Osteoblast (primary cell): ENCODE data around the gene IFT52. TPM values are rescaled to one million over a fixed set of nuclear protein-coding genes. Genes with fewer than 3 reads are reported as not detected.

ENCODE experiments used
- DNase-seq: peaks from one replicate; pipeline ENCODE4 v3.0.0; 2011; ENCODE audit warnings: low spot score, mixed read lengths; ENCODE audit not compliant: insufficient read length; ENCODE audit errors: missing footprints
- H2AFZ ChIP-seq: 2 replicates; pipeline ENCODE4 v1.6.0; 2011; ENCODE audit warnings: mild to moderate bottlenecking, low read length
- H3K27ac ChIP-seq: 2 replicates; pipeline ENCODE4 v1.5.1; 2011; ENCODE audit warnings: mild to moderate bottlenecking, low read depth, low read length, moderate library complexity
- H3K27me3 ChIP-seq: 2 replicates; pipeline ENCODE4 v1.6.0; 2012; ENCODE audit warnings: mild to moderate bottlenecking, control low read depth, inconsistent platforms, low read length, moderate library complexity; ENCODE audit not compliant: insufficient read depth
- H3K36me3 ChIP-seq: 2 replicates; pipeline ENCODE4 v1.5.1; 2011; ENCODE audit warnings: mild to moderate bottlenecking, low read length, control low read depth, moderate library complexity; ENCODE audit not compliant: insufficient read depth
- H3K4me1 ChIP-seq: 2 replicates; pipeline ENCODE4 v1.5.1; 2011; ENCODE audit warnings: mild to moderate bottlenecking, low read length, control low read depth, moderate library complexity; ENCODE audit not compliant: insufficient read depth
- H3K4me2 ChIP-seq: 2 replicates; pipeline ENCODE4 v1.6.0; 2011; ENCODE audit warnings: mild to moderate bottlenecking, low read length; ENCODE audit not compliant: insufficient read depth
- H3K4me3 ChIP-seq: fragments of 200-600 bp; sonication (generic); 3 replicates; pipeline ENCODE4 v1.5.1; 2012; ENCODE audit warnings: mild to moderate bottlenecking, low read length, inconsistent platforms; ENCODE audit not compliant: insufficient read depth
- H3K79me2 ChIP-seq: 2 replicates; pipeline ENCODE4 v1.6.0; 2012; ENCODE audit warnings: mild to moderate bottlenecking, low read length, control low read depth, inconsistent platforms; ENCODE audit not compliant: insufficient read depth
- H3K9me3 ChIP-seq: 2 replicates; pipeline ENCODE4 v1.5.1; 2011; ENCODE audit warnings: low read depth, low read length, control low read depth
- H4K20me1 ChIP-seq: 2 replicates; pipeline ENCODE4 v1.6.0; 2012; ENCODE audit warnings: mild to moderate bottlenecking, low read length, control low read depth; ENCODE audit not compliant: insufficient read depth
- total RNA-seq: library from RNA; depleted of rRNA; stranded (reverse); fragments of >200 nt; gene quantifications from 2 replicates; pipeline ENCODE4 v1.2.3, GENCODE V29; 2012
- TF ChIP-seq, protein P1 (sequence below): IDR thresholded peaks from 2 replicates; pipeline ENCODE4 v1.5.1; 2011; ENCODE audit warnings: mild to moderate bottlenecking, low read depth, low read length, moderate library complexity; ENCODE audit errors: extremely low read depth

The IFT52 gene
- total RNA-seq, 1 donor, result 63.0 TPM

DNA sequence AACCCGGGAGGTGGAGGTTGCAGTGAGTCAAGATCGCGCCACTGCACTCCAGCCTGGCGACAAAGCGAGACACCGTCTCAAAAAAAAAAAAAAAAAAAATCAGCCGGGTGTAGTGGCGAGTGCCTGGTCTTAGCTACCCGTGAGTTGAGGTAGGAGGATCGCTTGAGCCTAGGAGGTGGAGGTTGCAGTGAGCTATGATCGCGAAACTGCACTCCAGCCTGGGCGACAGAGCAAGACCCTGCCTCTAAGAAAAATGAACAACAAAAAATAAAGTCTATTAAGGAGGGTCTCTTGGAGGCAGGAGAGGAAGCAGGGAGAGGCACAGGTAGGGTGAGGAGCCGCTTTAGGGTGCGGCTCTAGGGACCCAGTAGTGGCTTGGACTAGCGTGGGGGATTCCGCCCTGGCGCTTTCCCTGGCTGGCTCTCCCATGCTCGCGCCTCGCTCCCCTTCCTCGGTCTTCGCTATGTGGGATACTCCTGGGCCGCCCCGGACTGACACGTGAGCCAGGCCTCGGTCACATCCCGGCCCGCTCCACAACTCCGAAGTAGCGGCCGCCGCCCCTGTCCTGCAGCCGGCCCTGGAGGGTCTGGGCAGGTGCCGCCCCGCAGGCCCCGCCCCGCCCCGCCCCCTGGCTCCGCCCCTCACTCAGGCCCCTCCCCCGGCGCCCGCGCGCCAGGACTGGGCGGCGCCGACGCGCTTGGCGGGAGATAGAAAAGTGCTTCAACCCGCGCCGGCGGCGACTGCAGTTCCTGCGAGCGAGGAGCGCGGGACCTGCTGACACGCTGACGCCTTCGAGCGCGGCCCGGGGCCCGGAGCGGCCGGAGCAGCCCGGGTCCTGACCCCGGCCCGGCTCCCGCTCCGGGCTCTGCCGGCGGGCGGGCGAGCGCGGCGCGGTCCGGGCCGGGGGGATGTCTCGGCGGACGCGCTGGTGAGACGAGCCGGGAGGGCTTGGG, 75.9 kb downstream of the IFT52 start, which contains the start of gene MYBL2:
Gene MYBL2, plus strand, starts transcription at position 739 of the 953 bp plus-strand sequence. Its CDS starts 170 bp downstream, at position 909.
- peak; percentile 94 for DNase-seq
- H3K4me2 ChIP-seq, result peak within 1 kb of the TSS; percentile 80
- peak within 1 kb of the TSS; percentile 75 for H2AFZ ChIP-seq
- H3K4me1 ChIP-seq, result peaks cover 10% of the 10 kb centered on the region
- no peaks in the 10 kb centered on the region for H4K20me1 ChIP-seq
- no peaks in the 10 kb centered on the region for H3K27me3 ChIP-seq
- H3K27ac ChIP-seq, result no peak within 1 kb of the TSS
- H3K9me3 ChIP-seq, result no peaks in the 10 kb centered on the region
- TF ChIP-seq, protein P1, sequence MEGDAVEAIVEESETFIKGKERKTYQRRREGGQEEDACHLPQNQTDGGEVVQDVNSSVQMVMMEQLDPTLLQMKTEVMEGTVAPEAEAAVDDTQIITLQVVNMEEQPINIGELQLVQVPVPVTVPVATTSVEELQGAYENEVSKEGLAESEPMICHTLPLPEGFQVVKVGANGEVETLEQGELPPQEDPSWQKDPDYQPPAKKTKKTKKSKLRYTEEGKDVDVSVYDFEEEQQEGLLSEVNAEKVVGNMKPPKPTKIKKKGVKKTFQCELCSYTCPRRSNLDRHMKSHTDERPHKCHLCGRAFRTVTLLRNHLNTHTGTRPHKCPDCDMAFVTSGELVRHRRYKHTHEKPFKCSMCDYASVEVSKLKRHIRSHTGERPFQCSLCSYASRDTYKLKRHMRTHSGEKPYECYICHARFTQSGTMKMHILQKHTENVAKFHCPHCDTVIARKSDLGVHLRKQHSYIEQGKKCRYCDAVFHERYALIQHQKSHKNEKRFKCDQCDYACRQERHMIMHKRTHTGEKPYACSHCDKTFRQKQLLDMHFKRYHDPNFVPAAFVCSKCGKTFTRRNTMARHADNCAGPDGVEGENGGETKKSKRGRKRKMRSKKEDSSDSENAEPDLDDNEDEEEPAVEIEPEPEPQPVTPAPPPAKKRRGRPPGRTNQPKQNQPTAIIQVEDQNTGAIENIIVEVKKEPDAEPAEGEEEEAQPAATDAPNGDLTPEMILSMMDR, result no peak
- peaks cover 2% of the 10 kb centered on the region for H3K79me2 ChIP-seq
- no peaks in the 10 kb centered on the region for H3K36me3 ChIP-seq
- H3K4me3 ChIP-seq, result peak within 1 kb of the TSS; percentile 65

DNA sequence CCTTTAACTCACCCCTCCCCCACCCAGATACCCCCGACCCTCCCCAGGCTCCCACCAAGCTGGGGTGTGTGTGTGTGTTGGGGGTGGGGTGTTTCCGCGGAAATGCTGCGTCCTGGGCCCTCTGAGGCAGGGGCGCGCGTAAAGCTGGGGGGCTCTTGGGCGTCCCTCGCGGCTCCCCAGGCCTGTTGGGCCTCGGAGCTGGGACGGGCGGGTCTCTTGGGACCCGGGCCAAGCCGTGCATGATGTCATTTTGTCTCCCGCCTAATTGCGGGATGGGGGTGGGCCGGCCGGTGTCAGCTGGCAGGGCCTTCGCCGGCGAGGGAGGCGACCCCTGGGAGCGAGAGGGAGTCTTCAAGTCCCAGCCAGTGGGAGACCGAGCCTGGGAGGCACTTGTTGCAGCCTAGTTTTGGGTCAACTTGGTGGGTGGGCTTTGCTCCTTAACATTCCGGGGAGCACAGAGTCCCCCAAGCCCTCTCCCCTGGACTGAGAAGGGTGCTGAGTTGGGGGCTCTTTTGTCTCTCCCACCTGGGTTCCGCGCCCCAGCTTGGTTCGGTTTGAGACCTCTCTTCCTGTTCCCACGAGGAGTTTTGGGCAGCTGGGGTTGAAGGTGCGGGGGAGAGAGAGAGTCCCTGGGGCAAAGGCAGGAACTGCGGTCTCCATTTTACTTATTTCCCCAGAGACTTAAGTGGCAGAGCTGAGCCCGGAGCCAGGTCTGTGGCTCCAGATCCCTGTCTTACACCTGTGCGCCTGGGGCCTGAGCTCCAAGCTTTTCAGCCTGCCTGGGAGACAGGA, 76.8 kb downstream of the IFT52 start:
- H3K4me3 ChIP-seq, result peak overlapping the region; percentile 65
- TF ChIP-seq, protein P1, result no peak
- DNase-seq, result peak; percentile 81
- no peaks in the 10 kb centered on the region for H3K9me3 ChIP-seq
- H2AFZ ChIP-seq, result no peak overlapping the region
- H3K4me1 ChIP-seq, result peaks cover 10% of the 10 kb centered on the region
- no peaks in the 10 kb centered on the region for H4K20me1 ChIP-seq
- peaks cover 2% of the 10 kb centered on the region for H3K79me2 ChIP-seq
- H3K36me3 ChIP-seq, result no peaks in the 10 kb centered on the region
- H3K4me2 ChIP-seq, result peak overlapping the region; percentile 54
- H3K27ac ChIP-seq, result no peak overlapping the region
- no peaks in the 10 kb centered on the region for H3K27me3 ChIP-seq

DNA sequence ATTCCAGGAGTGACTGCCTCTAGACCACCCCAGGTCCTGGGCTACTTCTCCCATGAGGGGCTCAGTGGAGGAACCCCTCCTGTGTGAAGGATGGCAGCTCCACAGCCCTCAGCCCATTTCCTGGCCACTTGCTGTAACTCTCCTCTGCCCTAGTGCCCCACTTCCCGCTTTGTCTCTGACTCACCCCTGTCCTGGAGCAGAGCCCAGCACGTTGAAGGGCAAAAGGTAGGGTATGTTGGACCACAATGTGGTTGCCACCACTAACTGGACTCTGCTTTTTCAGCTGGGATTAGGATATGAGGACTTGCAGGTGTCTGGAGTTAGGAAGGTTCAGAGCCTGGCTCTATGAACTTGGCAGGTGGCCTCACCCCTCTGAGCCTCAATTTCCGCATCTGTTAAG, 78.6 kb downstream of the IFT52 start:
- Histone ChIP-seq H3K27me3 (no peaks in the 10 kb centered on the region), H3K27ac (no peak overlapping the region), H3K9me3 (no peaks in the 10 kb centered on the region), H2AFZ (no peak overlapping the region), H3K79me2 (peaks cover 2% of the 10 kb centered on the region), H4K20me1 (no peaks in the 10 kb centered on the region), H3K4me2 (no peak overlapping the region), H3K4me3 (no peak overlapping the region), H3K4me1 (peaks cover 10% of the 10 kb centered on the region), H3K36me3 (no peaks in the 10 kb centered on the region)
- DNase-seq, result no peak
- TF ChIP-seq, protein P1, result no peak
